ENCODE measurements around the gene HMG20A.

DNA sequence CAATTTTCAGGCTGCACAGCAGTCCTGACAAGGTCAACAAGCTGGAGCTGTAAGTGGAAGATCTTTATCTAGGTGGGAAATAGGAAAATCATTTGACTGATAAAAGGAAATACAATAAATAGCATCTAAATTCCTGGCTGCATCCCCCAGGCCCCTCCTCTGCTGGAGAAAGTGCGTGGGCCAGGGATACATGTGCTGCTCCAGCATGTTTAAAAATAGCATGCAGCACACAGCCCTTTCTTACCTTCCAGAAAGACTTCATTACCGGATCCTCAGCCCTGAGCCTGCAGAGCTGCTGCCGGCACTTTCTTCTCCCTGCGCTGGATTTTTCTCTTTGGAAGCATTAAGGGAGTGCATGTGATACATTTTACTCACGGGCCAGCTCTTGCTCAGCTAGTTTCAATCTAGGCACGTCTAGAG is 77.3 kb downstream of the HMG20A start:
- TF ChIP-seq POLR2A (IDR thresholded peaks at IDR 0.05; ENCODE audit: low read depth) (no peak), CTCF (IDR thresholded peaks at IDR 0.05) (no peak), POLR2AphosphoS5 (IDR thresholded peaks at IDR 0.05) (no peak)
